Stimulated activated CD8-positive, alpha-beta memory T cell treated with anti-CD3 and anti-CD28 coated beads, Interleukin-2, amount 100 ng/mL, for 1 hour (primary cell): ENCODE data around the gene FMNL2.
"Not testable (repeated sequence)": the region's sequence is repeated elsewhere in the genome, so short reads cannot be mapped to it uniquely, and the experiment has no call there.

ENCODE experiments used
- DNase-seq, 2 donors: peaks; one replicate each; pipeline ENCODE4 v3.0.0-alpha.2; 2020; ENCODE audit warnings: low read depth in 2 of 2

FMNL2 gene

DNA sequence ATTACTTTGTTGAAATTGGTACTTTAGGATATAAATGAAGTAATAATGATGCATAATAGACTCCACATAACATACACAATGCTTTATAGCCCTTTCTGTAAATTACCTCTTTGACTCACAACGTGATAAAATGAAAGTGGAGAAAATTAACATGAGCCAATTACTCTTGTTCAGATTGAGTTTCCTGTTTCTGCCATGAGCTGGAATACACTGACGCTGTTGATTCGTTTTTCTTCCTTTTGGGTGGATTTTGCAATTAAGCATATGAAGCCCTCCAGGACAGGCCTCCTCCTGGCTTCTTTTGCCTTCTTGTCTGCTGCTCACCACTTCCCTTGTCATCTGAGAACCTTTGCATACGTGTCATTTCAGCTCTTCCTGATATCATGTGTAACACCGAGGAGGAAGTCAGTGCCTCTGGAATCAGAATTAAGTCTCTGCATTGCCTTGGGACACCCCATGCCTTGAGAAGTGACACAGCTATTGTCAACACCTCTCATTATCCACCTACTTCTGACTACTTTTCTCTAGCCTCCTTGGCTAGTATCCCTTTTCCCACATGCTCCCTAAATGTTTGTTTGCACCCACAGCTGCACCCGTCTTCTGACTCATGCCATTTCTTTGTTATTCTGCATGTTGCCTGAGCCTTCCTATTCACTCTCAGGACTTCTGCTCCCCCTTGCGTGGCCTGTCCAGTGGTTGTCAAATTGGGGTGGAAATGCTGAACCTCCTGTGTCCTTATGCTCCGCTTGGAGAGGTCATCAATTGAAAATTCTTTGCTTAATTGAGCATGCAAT, 134.1 kb downstream of the FMNL2 start:
- no peak for DNase-seq

DNA sequence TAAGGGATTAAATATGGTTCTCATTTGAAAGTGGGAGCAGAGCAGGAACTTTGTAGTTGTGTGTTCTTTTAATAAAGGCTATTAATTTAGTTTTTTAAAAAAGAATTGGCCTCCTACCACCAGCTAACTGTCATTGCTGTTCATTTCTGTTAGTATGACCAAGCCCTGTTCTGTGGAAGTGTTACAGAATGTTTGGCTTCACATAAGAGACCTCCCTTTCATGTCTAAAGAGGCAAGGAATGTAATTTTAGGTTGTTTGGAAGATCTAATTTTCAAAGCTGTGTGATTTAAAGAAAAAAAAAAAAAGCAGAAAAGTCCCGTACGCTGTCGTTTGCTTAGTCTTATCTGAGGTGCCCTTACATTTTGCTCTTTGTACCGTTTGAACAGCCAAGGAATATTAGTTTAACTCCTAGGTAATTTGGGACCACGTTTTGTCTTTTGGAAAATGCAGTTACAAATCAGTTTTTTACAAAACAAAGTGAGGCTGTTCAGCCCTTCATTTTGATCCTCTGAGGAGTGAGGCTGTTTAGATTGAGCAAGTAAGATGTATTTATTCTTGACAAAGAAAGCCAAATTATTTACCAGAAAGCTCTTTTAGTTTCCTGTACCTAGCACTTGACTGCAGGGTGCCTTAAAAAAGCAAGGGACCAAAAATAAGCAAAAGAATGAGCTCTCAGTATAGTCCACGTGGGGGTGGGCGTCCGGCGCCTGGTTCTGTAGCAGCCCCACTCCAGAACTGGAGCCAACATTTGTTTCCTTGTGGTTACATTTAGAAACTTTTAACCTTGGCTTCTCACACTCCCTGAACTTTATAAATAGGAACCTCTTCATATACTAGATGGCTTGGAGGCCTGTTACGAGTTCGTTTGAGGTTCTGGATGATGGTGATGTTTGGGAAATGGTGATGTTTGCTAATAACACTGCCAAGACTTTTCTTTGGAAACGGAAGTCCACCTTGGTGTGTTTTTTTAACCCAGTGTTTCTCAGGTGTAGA, 136.2 kb downstream of the FMNL2 start:
- no peak for DNase-seq

DNA sequence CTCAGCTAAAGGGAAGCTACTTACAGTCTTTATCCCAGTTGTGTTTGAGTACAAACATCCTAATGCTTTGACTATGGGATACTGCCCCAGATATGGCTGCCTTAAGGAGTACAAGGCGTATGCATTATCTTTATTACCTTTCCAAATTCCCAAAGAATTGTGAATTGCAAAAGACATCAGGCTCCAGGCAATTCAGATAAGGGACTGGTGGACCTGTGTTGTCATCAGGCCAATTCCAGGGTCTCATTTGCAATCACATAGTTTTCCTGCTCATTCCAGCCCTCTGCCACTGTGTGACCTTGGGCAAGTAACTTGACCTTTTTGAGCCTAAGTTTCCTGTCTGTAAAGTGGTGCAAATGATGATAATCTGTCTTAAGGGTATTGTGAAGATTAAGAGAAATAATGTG, 137.5 kb downstream of the FMNL2 start:
- no peak for DNase-seq

GRCh38 chr2:152473151-152473857, 138.3 kb downstream of the FMNL2 start:
- no peak for DNase-seq

- DNase-seq, result not testable (repeated sequence)
Observed at GRCh38 chr2:152474523-152474922, 139.5 kb downstream of the FMNL2 start.

GRCh38 chr2:152475982-152476381, 141.0 kb downstream of the FMNL2 start:
- no peak for DNase-seq

DNA sequence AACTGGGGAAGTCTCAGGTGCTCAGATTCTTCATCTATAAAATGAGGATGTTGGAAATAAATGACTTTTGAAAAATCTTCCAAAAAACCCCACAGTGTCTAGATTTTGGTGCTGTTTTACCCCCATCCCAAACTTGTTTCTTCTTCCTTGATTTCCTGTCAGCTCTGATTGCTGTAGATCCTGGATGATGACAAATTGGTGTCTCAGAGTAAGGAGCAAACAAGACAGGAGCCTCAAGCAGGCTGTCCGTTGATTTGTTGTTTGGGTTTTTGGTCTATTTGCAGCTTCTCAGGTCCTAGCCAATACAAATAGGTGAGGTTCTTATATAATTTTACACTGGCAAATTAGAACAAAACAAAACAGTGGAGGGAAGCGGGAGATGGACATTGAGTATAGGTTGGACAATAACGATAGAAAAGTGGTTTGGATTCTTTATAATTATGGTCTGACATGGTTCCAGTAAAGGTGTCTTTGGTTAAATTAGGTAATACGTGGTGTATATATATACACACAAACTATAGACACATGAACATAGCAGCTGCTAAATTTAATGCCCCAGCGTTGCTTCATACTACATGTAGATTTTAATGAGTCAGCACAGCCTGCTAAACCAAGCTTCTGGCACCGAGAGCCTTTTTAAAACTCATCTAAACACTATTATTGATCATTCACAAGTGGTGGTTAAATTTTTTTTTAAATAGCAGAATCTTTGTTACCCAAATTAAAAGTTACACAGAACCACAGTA, 142.5 kb downstream of the FMNL2 start:
- DNase-seq, result no peak

DNA sequence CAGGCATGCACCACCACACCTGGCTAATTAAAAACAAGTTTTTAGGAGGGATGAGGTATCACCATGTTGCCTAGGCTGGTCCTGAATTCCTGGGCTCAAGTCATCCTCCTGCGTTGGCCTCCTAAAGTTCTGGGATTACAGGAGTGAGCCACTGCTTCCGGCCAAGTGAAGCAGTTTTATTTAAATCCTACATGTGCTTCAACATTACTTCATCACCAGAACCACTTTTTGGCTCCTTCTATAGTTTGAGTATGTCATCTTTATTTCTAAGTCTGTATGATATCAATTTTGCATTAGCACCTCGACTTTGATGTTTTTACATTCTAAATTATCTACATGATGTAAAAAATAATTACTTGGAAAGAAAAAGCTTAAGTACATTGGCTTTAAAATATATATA, 144.3 kb downstream of the FMNL2 start:
- DNase-seq, result no peak

DNA sequence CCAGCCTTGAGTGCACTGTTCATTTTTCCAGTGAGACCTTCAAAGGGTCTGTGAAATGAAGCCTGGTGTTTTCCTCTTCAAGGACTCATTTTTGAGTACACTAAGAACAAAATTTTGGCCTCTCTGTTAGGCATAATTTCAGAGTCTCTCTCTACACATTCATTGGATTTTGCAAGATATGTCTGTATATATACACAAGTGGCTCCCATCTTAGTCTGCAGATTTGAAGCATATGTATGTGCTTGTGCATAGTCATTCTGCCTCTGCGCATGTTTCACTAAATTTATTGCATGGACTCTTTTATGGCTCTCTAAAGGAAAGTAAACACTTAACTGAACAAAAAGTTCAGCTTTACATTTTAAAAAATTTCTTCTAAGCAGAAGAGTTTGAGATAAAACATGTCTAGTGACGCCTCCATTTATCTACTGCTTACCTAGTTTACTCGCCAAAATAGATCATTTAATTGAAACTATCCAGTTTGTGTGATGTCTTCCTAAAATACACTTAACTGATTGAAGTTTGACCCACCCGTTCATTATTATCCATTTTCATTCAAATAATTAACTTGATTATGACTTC, 145.9 kb downstream of the FMNL2 start:
- no peak for DNase-seq

GRCh38 chr2:152481881-152482583, 147.1 kb downstream of the FMNL2 start:
- no peak for DNase-seq

GRCh38 chr2:152483276-152484063, 148.5 kb downstream of the FMNL2 start:
- no peak for DNase-seq

- DNase-seq, result no peak
Observed at GRCh38 chr2:152485954-152486736, 151.2 kb downstream of the FMNL2 start.

- DNase-seq, result no peak
Observed at GRCh38 chr2:152486737-152487400, 151.9 kb downstream of the FMNL2 start.

- DNase-seq, result no peak
Observed at GRCh38 chr2:152488075-152488474, 153.1 kb downstream of the FMNL2 start.

DNA sequence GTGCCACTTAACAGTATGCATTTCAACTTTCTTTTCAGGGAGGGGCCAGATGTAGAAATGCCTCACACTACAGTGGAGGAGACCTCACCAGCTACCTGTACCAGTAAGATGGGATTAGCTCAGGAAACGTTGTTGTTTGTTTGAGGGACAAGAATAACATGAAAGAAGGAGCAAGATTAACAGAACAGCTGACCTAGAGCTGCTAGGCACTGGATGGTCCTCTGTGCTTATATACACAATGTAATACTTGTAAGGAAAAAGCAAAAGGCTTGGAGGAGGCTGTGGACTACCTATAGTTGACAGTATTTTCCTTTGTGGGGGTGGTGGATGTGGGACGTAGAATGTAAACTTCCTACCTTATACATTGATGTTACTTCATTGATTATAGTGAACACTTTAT, 154.4 kb downstream of the FMNL2 start:
- DNase-seq, result no peak

- no peak for DNase-seq
Observed at GRCh38 chr2:152490686-152491455, 155.9 kb downstream of the FMNL2 start.

- DNase-seq, result no peak
Observed at GRCh38 chr2:152492131-152492530, 157.2 kb downstream of the FMNL2 start.
